ENCODE results near the gene PCGF5.

The PCGF5 gene

DNA sequence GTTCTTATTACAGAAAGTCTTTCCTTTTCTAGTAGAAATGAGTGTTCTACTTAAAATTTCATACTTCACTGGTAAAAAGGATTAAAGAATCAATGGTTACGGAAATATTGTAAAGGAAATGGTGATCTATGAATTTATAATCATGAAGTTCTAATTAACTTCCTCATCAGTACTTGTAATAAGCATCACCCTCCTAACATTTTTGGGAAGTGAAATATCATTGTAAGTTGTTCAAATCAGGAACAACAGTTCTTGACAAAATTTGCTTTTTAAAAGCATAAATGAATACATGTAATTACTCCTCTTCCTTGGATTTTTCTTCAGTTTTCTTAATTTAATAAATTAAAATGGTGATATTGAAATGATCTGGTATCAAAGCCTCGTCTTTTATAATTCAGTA, 5.6 kb upstream of the PCGF5 start:
- H3K27me3 ChIP-seq (ENCODE audit: control insufficient read depth, low read length): no peaks in the 10 kb centered on the region
- no peaks in the 10 kb centered on the region for H3K36me3 ChIP-seq (ENCODE audit: control insufficient read depth, low read length)
- TF ChIP-seq, protein P1, sequence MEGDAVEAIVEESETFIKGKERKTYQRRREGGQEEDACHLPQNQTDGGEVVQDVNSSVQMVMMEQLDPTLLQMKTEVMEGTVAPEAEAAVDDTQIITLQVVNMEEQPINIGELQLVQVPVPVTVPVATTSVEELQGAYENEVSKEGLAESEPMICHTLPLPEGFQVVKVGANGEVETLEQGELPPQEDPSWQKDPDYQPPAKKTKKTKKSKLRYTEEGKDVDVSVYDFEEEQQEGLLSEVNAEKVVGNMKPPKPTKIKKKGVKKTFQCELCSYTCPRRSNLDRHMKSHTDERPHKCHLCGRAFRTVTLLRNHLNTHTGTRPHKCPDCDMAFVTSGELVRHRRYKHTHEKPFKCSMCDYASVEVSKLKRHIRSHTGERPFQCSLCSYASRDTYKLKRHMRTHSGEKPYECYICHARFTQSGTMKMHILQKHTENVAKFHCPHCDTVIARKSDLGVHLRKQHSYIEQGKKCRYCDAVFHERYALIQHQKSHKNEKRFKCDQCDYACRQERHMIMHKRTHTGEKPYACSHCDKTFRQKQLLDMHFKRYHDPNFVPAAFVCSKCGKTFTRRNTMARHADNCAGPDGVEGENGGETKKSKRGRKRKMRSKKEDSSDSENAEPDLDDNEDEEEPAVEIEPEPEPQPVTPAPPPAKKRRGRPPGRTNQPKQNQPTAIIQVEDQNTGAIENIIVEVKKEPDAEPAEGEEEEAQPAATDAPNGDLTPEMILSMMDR (IDR thresholded peaks at IDR 0.05; ENCODE audit: low read depth, low read length, poor library complexity, severe bottlenecking): no peak
- no peak for TF ChIP-seq EZH2phosphoT487 (IDR thresholded peaks at IDR 0.05; ENCODE audit: borderline replicate concordance, low read length)
- peak overlapping the region; percentile 18; the same call in 1 of the 2 replicates for H3K4me3 ChIP-seq (ENCODE audit: low read length)
- no peaks in the 10 kb centered on the region for H3K9me3 ChIP-seq (ENCODE audit: control insufficient read depth, insufficient read depth, low read length)
- no peak overlapping the region for H3K27ac ChIP-seq (ENCODE audit: low read depth, low read length)
- H3F3A ChIP-seq (ENCODE audit: control insufficient read depth, insufficient read depth): peaks cover 21% of the 10 kb centered on the region
- H3K4me1 ChIP-seq (ENCODE audit: control insufficient read depth, low read length): peaks cover 53% of the 10 kb centered on the region
- H3K4me2 ChIP-seq (ENCODE audit: low read length): peak overlapping the region; percentile 41
- H4K20me1 ChIP-seq (ENCODE audit: control insufficient read depth, insufficient read depth, low read depth, low read length): peaks cover 20% of the 10 kb centered on the region
- H3K9me2 ChIP-seq (replicated peaks; ENCODE audit: control insufficient read depth, low read length): no peaks in the 10 kb centered on the region
- H3K79me2 ChIP-seq (ENCODE audit: control insufficient read depth, low read length): peaks cover 67% of the 10 kb centered on the region

DNA sequence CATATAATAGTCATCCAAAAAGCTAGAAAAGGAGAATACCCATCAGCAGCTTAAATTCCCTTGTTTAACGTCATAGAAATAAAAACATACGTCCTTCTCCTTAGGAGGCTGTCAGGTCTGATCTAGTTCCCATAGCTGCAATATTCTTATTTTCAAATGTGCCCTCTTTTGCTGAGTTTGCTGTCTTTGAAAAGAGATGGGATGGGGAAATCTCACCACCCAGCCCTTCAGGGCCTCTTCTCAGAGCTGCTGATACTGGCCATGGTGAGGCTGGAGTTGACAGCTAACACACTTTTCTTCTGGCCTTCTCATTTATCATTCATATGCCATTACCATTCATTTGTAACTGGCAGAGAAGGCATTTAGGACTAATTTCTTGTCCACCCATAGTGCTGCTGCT, 5.1 kb upstream of the PCGF5 start:
- Histone ChIP-seq H3K27ac (ENCODE audit: low read depth, low read length) (no peak overlapping the region), H3K4me3 (ENCODE audit: low read length) (no peak overlapping the region), H3K36me3 (ENCODE audit: control insufficient read depth, low read length) (no peaks in the 10 kb centered on the region), H3K9me2 (replicated peaks; ENCODE audit: control insufficient read depth, low read length) (no peaks in the 10 kb centered on the region), H3K4me1 (ENCODE audit: control insufficient read depth, low read length) (peaks cover 52% of the 10 kb centered on the region), H3K4me2 (ENCODE audit: low read length) (no peak overlapping the region), H3K27me3 (ENCODE audit: control insufficient read depth, low read length) (no peaks in the 10 kb centered on the region), H3K9me3 (ENCODE audit: control insufficient read depth, insufficient read depth, low read length) (no peaks in the 10 kb centered on the region), H4K20me1 (ENCODE audit: control insufficient read depth, insufficient read depth, low read depth, low read length) (peaks cover 15% of the 10 kb centered on the region), H3F3A (ENCODE audit: control insufficient read depth, insufficient read depth) (peaks cover 16% of the 10 kb centered on the region), H3K79me2 (ENCODE audit: control insufficient read depth, low read length) (peaks cover 63% of the 10 kb centered on the region)
- TF ChIP-seq, protein P1 (IDR thresholded peaks at IDR 0.05; ENCODE audit: low read depth, low read length, poor library complexity, severe bottlenecking): no peak
- TF ChIP-seq EZH2phosphoT487 (IDR thresholded peaks at IDR 0.05; ENCODE audit: borderline replicate concordance, low read length): no peak

DNA sequence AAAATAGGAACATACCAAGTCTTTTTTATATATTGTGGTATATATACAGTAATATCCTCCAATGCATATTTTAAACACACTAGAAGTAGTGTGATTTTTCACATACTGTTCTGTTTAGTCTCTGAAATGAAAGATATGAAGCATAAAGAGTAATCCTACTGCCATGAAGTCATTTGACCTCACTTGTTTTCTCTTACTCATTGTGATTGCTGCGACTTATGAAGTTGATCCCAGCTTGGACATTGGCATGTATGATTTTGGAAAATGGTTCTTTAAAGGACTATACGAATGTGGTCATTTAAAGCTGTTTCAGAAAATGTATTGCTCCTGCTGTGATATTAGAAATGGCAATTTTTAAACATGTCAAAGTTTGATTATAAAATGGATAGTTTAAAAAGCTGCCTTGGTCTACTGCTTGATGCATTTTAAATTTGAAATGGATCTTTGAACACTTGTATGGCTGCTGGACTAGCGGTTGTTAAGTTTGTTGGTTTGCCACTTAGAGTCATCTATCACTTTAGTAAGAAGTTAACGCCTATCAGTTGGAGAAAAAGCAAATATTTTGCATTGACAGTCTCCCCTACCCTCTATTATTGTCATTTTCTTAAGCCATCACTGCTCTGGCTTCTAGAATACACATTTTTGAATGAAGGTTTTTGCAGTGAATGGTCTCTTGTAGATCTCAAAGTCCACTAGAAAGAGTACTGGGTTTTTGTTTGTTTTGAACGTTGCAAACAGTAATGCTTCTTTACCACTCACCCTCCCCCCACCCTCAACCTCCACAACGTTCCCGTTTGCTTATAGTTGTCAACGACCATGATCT, 881 bp upstream of the PCGF5 start:
- Histone ChIP-seq H4K20me1 (ENCODE audit: control insufficient read depth, insufficient read depth, low read depth, low read length) (peaks cover 16% of the 10 kb centered on the region), H3K4me3 (ENCODE audit: low read length) (peak overlapping the region; percentile 76), H3K27ac (ENCODE audit: low read depth, low read length) (no peak overlapping the region), H3K79me2 (ENCODE audit: control insufficient read depth, low read length) (peaks cover 57% of the 10 kb centered on the region), H3K36me3 (ENCODE audit: control insufficient read depth, low read length) (peaks cover 22% of the 10 kb centered on the region), H3K27me3 (ENCODE audit: control insufficient read depth, low read length) (no peaks in the 10 kb centered on the region), H3K9me2 (replicated peaks; ENCODE audit: control insufficient read depth, low read length) (no peaks in the 10 kb centered on the region), H3K4me2 (ENCODE audit: low read length) (peak overlapping the region; percentile 96), H3F3A (ENCODE audit: control insufficient read depth, insufficient read depth) (peaks cover 11% of the 10 kb centered on the region; the same call in 1 of the 2 replicates), H3K4me1 (ENCODE audit: control insufficient read depth, low read length) (peaks cover 37% of the 10 kb centered on the region), H3K9me3 (ENCODE audit: control insufficient read depth, insufficient read depth, low read length) (no peaks in the 10 kb centered on the region)
- TF ChIP-seq EZH2phosphoT487 (IDR thresholded peaks at IDR 0.05; ENCODE audit: borderline replicate concordance, low read length): no peak
- TF ChIP-seq, protein P1 (IDR thresholded peaks at IDR 0.05; ENCODE audit: low read depth, low read length, poor library complexity, severe bottlenecking): no peak

Data from DOHH2 (cell line).